ENCODE data around the gene TRIM52. TPM values are rescaled to one million over a fixed set of nuclear protein-coding genes. Genes with fewer than 3 reads are reported as not detected.

The TRIM52 gene
- total and polyA plus RNA-seq, 2 of the 4 experiments (the other 2 are of a cell fraction): 2.3 to 6.9 TPM

- dilution Hi-C loops (cut with HindIII; ENCODE audit: low sequenced_read_pairs, unreplicated experiment): no loop called here
- H3K4me1 ChIP-seq (ENCODE audit: control insufficient read depth, insufficient read depth, low read length): peaks cover 5% of the 10 kb centered on the region
- ATAC-seq (ENCODE audit: low read depth) (no peak), DNase-seq (no peak)
- no peak overlapping the region for H3K27ac ChIP-seq (ENCODE audit: insufficient read depth, low read length)
- H3K36me3 ChIP-seq (ENCODE audit: control insufficient read depth, insufficient read depth, low read length): peaks cover 82% of the 10 kb centered on the region
- no peak overlapping the region for H2AK9ac ChIP-seq (replicated peaks; ENCODE audit: low read depth, low read length, poor library complexity)
- 97% methylated on average over 4 of the region's 10 CpGs; no CpG with 5 or more reads in 1 of the 2 experiments for WGBS, 2 experiments (ENCODE audit: extremely low coverage in 2 of 2, insufficient read length in 1 of 2)
- H3K9me3 ChIP-seq (ENCODE audit: control insufficient read depth, insufficient read depth, low read length): no peaks in the 10 kb centered on the region
- H4K91ac ChIP-seq (ENCODE audit: insufficient read depth, low read depth, low read length): no peak overlapping the region
- no peak overlapping the region for H4K8ac ChIP-seq (ENCODE audit: low read depth in 2 of 2, low read length in 2 of 2)
- H3K4ac ChIP-seq (ENCODE audit: low read depth, low read length): no peak overlapping the region
- in situ Hi-C loops (cut with MboI; ENCODE audit: low sequenced_read_pairs): no loop called here
- H2AFZ ChIP-seq (replicated peaks; ENCODE audit: low read length, poor library complexity): no peak overlapping the region
- H4K5ac ChIP-seq (ENCODE audit: low read depth, low read length): no peak overlapping the region
- ChIA-PET CTCF (no interaction called here), POLR2A (ENCODE audit: unreplicated experiment) (interaction anchor here (0.6 to 0.7 kb wide), 3 partner anchors 12 to 170 kb away, joined by 3 to 4 read pairs (median 3); no protein-coding TSS in a partner anchor)
- H3K9ac ChIP-seq (ENCODE audit: low read depth, low read length): no peak overlapping the region
- no peak for TF ChIP-seq ELK1 (IDR thresholded peaks at IDR 0.05; ENCODE audit: borderline replicate concordance, low read depth, low read length)
- TF ChIP-seq MAFK (IDR thresholded peaks at IDR 0.05; ENCODE audit: low read depth, low read length): no peak
- no peak for TF ChIP-seq SMC3 (IDR thresholded peaks at IDR 0.05; ENCODE audit: low read depth, low read length)
- no peak for TF ChIP-seq CEBPB (IDR thresholded peaks at IDR 0.05; ENCODE audit: low read depth, low read length)
- TF ChIP-seq NFE2L2 (IDR thresholded peaks at IDR 0.05; ENCODE audit: low read depth, low read length): no peak
- TF ChIP-seq MXI1 (IDR thresholded peaks at IDR 0.05; ENCODE audit: borderline replicate concordance, low read depth, low read length): no peak
- no peak for TF ChIP-seq POLR2A (IDR thresholded peaks at IDR 0.05; ENCODE audit: low read depth, low read length)
- TF ChIP-seq RCOR1 (IDR thresholded peaks at IDR 0.05; ENCODE audit: insufficient replicate concordance, low read length): no peak
- no peak for TF ChIP-seq CTCF (conservative IDR thresholded peaks at IDR 0.05; ENCODE audit: low read depth, low read length)
- no peak for TF ChIP-seq USF2 (IDR thresholded peaks at IDR 0.05; ENCODE audit: low read depth, low read length)
- no peak for TF ChIP-seq MAZ (IDR thresholded peaks at IDR 0.05; ENCODE audit: borderline replicate concordance, low read depth, low read length)
- TF ChIP-seq FOS (IDR thresholded peaks at IDR 0.05; ENCODE audit: low read depth, low read length): no peak
- TF ChIP-seq BHLHE40 (IDR thresholded peaks at IDR 0.05; ENCODE audit: low read depth, low read length): no peak
- no peak for TF ChIP-seq RFX5 (IDR thresholded peaks at IDR 0.05; ENCODE audit: low read depth, low read length)
- no peak for TF ChIP-seq CHD1 (IDR thresholded peaks at IDR 0.05; ENCODE audit: low read depth, low read length)
- no peak for TF ChIP-seq RAD21 (IDR thresholded peaks at IDR 0.05; ENCODE audit: low read length)
- no peaks in the 10 kb centered on the region for H3K27me3 ChIP-seq (ENCODE audit: control insufficient read depth, insufficient read depth, low read length)
- no peak overlapping the region for H3K23ac ChIP-seq (ENCODE audit: low read depth, low read length)
- H2BK20ac ChIP-seq (ENCODE audit: low read depth, low read length): no peak overlapping the region
- intact Hi-C loops (cut with micrococcal nuclease): no loop called here
- H3K14ac ChIP-seq (replicated peaks; ENCODE audit: low read depth, low read length): no peak overlapping the region
- no peak overlapping the region for H2BK5ac ChIP-seq (ENCODE audit: low read depth, low read length, poor library complexity, severe bottlenecking)
- peaks cover 12 to 50% of the 10 kb centered on the region in 2 experiments for H3K79me1 ChIP-seq (ENCODE audit: low read depth in 1 of 2, low read length in 2 of 2)
- H3K4me2 ChIP-seq (ENCODE audit: low read depth, low read length): no peak overlapping the region
- no peak overlapping the region for H3K56ac ChIP-seq (ENCODE audit: extremely low read depth, insufficient read depth, low read length)
- H2BK120ac ChIP-seq (ENCODE audit: low read depth, low read length): no peak overlapping the region
- H3K9me1 ChIP-seq (ENCODE audit: insufficient read depth, low read length): peaks cover 14% of the 10 kb centered on the region
- no peak overlapping the region for H2AK5ac ChIP-seq (ENCODE audit: low read depth, low read length)
- no peak overlapping the region for H3K18ac ChIP-seq (ENCODE audit: low read depth, low read length)
- H4K20me1 ChIP-seq (ENCODE audit: insufficient read depth, low read length): peaks cover 87% of the 10 kb centered on the region
- BruUV-seq (replicated peaks): no TSS peak
- H2BK15ac ChIP-seq (ENCODE audit: low read depth, low read length): no peak overlapping the region
- H3K4me3 ChIP-seq (ENCODE audit: insufficient read depth, low read depth, low read length): no peak overlapping the region
Observed at GRCh38 chr5:181236954-181237641, 23.8 kb downstream of the TRIM52 start.

Measured in IMR-90 (cell line).